GM12874 (cell line): ENCODE measurements around the gene SLC24A4.

Experiments used
- TF ChIP-seq, protein P1 (sequence below): IDR thresholded peaks from 2 replicates; pipeline ENCODE4 v1.5.1; 2011; ENCODE audit warnings: low read depth, mild to moderate bottlenecking, control low read depth, low read length, moderate library complexity; ENCODE audit not compliant: insufficient read depth

The SLC24A4 gene

DNA sequence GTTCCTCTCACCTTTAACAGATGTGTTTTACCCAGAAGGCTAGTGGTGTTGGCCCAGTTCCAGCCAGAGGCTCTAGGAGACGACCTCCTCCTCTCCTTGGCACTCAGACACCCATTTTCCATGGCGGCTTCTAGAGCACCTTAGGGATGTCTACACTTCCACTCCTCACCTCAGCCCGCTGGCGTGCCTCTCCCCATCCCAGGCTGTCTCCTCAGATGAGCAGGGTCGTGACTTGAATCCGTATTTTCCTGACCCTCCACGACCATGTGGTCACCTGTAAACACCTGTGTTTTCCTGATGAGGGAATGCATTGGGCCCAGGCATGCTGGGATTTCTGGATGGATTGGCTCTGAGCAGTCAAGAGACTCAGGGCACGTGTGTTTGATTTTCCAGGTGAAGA, 168.8 kb downstream of the SLC24A4 start:
- TF ChIP-seq, protein P1, sequence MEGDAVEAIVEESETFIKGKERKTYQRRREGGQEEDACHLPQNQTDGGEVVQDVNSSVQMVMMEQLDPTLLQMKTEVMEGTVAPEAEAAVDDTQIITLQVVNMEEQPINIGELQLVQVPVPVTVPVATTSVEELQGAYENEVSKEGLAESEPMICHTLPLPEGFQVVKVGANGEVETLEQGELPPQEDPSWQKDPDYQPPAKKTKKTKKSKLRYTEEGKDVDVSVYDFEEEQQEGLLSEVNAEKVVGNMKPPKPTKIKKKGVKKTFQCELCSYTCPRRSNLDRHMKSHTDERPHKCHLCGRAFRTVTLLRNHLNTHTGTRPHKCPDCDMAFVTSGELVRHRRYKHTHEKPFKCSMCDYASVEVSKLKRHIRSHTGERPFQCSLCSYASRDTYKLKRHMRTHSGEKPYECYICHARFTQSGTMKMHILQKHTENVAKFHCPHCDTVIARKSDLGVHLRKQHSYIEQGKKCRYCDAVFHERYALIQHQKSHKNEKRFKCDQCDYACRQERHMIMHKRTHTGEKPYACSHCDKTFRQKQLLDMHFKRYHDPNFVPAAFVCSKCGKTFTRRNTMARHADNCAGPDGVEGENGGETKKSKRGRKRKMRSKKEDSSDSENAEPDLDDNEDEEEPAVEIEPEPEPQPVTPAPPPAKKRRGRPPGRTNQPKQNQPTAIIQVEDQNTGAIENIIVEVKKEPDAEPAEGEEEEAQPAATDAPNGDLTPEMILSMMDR: no peak

DNA sequence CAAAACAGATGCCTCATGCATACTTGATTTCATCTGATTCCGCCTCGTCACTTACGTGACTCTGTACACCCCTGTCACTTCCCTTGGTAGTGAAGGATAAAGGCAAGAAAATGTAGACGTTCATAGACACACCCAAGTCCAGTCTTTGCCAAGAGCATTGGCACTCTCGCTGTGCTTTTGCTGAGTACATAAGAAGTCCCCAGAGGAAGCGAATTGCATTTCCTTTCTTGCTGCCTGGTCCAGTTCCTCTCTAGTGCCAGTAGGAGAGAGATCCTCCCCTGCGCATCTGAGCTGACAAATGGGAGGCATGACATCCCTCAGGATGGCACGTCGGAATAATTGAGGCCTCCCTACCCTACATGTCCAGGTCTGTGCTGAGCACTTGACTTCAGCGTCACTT, 169.3 kb downstream of the SLC24A4 start:
- TF ChIP-seq, protein P1: no peak

DNA sequence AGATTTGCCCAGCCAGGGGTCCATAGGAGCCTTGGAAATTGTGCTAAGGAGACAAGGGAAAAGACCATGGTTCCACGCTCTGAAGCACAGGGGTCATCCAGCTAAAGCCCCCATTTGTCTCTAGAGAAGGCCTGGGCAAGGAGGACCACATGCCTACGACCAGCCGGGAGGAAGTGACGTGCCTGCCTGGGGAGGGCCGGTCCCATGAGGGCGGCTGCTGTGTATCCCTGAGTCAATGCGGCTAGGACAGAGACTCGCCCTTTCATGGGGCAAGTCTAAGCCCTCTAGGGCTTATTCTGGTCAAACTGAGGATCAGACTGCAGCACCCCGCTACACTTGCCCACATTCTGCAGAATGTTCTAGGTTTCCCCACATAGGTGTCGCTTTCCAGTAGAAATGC, 170.1 kb downstream of the SLC24A4 start:
- TF ChIP-seq, protein P1: no peak

DNA sequence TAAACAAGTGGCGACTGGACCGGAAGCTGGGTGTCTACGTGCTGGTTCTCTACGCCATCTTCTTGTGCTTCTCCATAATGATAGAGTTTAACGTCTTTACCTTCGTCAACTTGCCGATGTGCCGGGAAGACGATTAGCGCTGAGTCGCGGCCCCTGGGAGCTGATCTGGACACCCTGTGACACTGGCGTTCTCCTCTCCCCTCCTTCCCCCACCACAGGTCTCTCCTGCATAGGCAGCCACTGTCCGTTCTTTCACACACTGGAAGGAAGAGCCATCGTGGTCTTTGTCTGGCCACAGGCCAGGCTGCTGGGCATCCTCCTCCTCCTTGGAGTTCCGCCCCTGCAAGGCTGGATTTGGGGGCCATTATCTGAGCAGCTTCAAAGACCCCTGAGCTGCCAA, 170.5 kb downstream of the SLC24A4 start:
- TF ChIP-seq, protein P1: no peak

DNA sequence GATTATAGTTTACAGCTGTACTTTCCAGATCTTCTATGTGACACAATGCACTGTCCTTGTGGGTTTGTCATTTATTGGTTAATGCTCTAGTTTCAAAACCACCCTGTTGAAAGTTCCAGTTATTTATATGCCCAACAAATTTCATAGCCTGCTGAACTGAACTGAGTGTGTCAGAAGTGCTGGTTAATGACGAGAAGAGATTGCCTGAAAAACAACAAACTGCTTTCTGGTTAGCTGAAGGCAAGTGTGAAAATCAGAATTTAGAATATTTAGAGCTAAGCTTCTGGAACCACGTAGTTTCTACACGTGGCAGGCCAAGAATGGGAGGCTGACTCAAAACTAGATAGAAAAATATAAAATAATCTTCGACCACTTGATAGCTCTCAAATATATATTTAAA, 171.5 kb downstream of the SLC24A4 start:
- TF ChIP-seq, protein P1: no peak

DNA sequence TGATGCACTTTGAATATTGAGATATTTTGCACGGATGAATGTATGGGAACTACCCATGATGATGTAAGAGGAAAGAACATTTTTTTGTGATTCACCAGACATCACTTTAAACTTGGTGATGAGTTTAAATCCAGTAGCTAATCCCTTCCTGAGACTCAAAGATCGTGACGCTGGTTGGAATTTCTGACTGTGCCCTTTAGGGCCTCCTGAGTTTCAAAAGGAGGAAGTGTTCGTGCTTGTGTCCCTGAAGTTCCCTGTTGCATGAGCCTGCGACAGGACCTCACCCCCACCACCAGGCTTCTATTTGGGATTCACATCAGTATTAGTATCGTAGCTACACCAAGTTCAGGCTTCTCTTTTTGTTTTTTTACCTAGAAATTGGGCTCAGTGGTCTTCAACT, 172.1 kb downstream of the SLC24A4 start:
- TF ChIP-seq, protein P1: no peak

DNA sequence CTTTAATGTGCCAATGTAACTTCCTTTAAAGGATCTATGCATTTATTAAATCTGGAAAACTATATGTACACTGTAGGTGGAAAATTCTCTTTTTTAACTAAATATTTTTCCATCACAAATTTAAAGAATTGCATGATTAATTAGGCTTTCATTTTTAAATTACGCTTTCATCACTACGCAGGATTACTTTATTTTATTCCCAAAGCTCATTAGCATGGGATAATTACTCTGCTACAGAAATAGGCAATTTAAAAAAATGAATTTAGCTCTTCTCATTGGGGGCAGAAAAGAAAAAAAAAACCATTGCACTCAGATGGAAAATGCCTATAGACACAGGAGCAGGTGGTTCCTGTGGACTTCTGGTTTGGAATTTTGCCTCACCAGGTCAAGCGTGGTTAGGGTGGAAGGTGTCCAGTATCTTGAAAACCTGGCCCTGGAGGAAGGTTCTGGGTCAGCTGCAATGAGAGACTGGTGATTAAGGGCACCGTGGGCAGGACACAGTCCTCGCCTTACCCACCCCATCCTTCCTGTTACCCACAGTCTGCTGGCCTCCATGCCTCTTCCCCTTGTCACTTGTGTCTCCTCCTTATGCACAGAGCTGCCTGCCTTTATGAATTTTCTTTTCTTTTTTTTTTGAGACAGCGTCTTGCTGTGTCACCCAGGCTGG, 173.4 kb downstream of the SLC24A4 start:
- TF ChIP-seq, protein P1: no peak
